CD4-positive, alpha-beta T cell (primary cell): ENCODE measurements around the gene TIAM1. TPM values are rescaled to one million over a fixed set of nuclear protein-coding genes. Genes with fewer than 3 reads are reported as not detected.

Experiments
- ATAC-seq: fragments of 200-7000 bp; cut with Tn5 transposase; one replicate; pipeline ENCODE4 v1.10.0; 2022; ENCODE audit warnings: mild to moderate bottlenecking; ENCODE audit not compliant: poor library complexity
- CTCF ChIA-PET: fragments of 350-600 bp; sonication (Branson Sonifier 250); formaldehyde crosslinking; loops from one replicate; lab custom pipeline; 2021; ENCODE audit warnings: antibody characterized with exemption, inconsistent platforms; lab: Charles Lee
- POLR2A ChIA-PET: fragments of 350-600 bp; sonication (Branson Sonifier 250); formaldehyde crosslinking; loops from one replicate; lab custom pipeline; 2021; ENCODE audit warnings: antibody characterized with exemption, inconsistent platforms; lab: Charles Lee
- DNase-seq, 14 experiments: peaks; one replicate each; pipeline ENCODE4 v3.0.0-alpha.2; 2013 to 2020; ENCODE audit warnings: mixed read lengths in 2 of 14
- H3K27ac ChIP-seq, 2 donors: one replicate each; pipeline versions ENCODE4 v1.5.1 to v1.7.0; 2013; ENCODE audit warnings: low read length in 2 of 2, low read depth in 1 of 2, mild to moderate bottlenecking in 1 of 2
- H3K27me3 ChIP-seq, 2 experiments: 1 replicate in 1 of 2; 2 replicates in 1 of 2; pipeline versions ENCODE4 v1.6.1 to v1.7.0; 2013; ENCODE audit warnings: low read length in 2 of 2, control low read depth in 1 of 2, mild to moderate bottlenecking in 1 of 2, moderate library complexity in 1 of 2; ENCODE audit not compliant: insufficient read depth in 2 of 2, control insufficient read depth in 1 of 2
- H3K36me3 ChIP-seq: one replicate; pipeline ENCODE4 v1.6.1; 2013; ENCODE audit warnings: low read length, control low read depth; ENCODE audit not compliant: insufficient read depth
- H3K4me1 ChIP-seq: one replicate; pipeline ENCODE4 v1.6.1; 2013; ENCODE audit warnings: low read length, control low read depth; ENCODE audit not compliant: insufficient read depth
- H3K4me3 ChIP-seq: one replicate; pipeline ENCODE4 v1.5.1; 2013; ENCODE audit warnings: mild to moderate bottlenecking, low read length, moderate library complexity
- H3K9me3 ChIP-seq, 2 experiments: 1 replicate in 1 of 2; 2 replicates in 1 of 2; pipeline versions ENCODE4 v1.6.1 to v1.7.0; 2013; ENCODE audit warnings: low read length in 2 of 2, mild to moderate bottlenecking in 2 of 2, control low read depth in 1 of 2, moderate library complexity in 1 of 2; ENCODE audit not compliant: control insufficient read depth in 1 of 2, insufficient read depth in 1 of 2
- H3K27ac Mint-ChIP-seq: one replicate; pipeline ENCODE4 v1.8.0; 2020; ENCODE audit warnings: mixed read lengths
- H3K27me3 Mint-ChIP-seq: one replicate; pipeline ENCODE4 v1.8.0; 2021; ENCODE audit warnings: mixed read lengths
- H3K36me3 Mint-ChIP-seq: one replicate; pipeline ENCODE4 v1.8.0; 2021; ENCODE audit warnings: low read depth, mixed read lengths
- H3K4me1 Mint-ChIP-seq: one replicate; pipeline ENCODE4 v1.8.0; 2021; ENCODE audit warnings: low read depth, mixed read lengths
- H3K4me3 Mint-ChIP-seq: one replicate; pipeline ENCODE4 v1.8.0; 2020; ENCODE audit warnings: mild to moderate bottlenecking, mixed read lengths
- H3K9me3 Mint-ChIP-seq: one replicate; pipeline ENCODE4 v1.8.0; 2020; ENCODE audit warnings: mixed read lengths
- CTCF ChIP-seq: fragments of 200-600 bp; IDR thresholded peaks from one replicate; pipeline ENCODE4 v1.8.0; 2022; ENCODE audit warnings: antibody characterized with exemption, mild to moderate bottlenecking
- intact Hi-C, 2 experiments: fragments of 100-400 bp; cut with DNase I in 1 of 2; cut with micrococcal nuclease in 1 of 2; formaldehyde crosslinking; loops; one replicate each; pipeline versions ENCODE4 v1.15.1 to v1.9.0; 2023 to 2025; cut with DNase I, micrococcal nuclease
- total RNA-seq, 174 experiments: library from RNA in 2 of 174; stranded (reverse) in 2 of 174; gene quantifications; one replicate each; pipeline ENCODE4 v1.2.3 and lab custom pipeline; 2021 to 2026

TIAM1 gene
- total RNA-seq, 2 experiments from 2014 or later: 39.6 to 39.8 TPM

GRCh38 chr21:31190516-31190915, 153.5 kb downstream of the TIAM1 start:
- Histone ChIP-seq H3K27me3 (no peaks in the 10 kb centered on the region), H3K4me3 (peak overlapping the region; percentile 2), H3K36me3 (no peaks in the 10 kb centered on the region), H3K4me1 (peaks cover 55% of the 10 kb centered on the region), H3K27ac (peak overlapping the region in 1 of 2 donors; percentile 18), H3K9me3 (no peaks in the 10 kb centered on the region)
- intact Hi-C loops: no loop called here
- POLR2A ChIA-PET: interaction anchor here (1.0 to 1.5 kb wide), 2 partner anchors 9 to 58 kb away, joined by 3 to 10 read pairs; no protein-coding TSS in a partner anchor
- H3K27me3 Mint-ChIP-seq: no peaks in the 10 kb centered on the region
- CTCF ChIA-PET: interaction anchor here (1.0 to 3.4 kb wide), 3 partner anchors 9 to 390 kb away, joined by 3 to 15 read pairs (median 4); no protein-coding TSS in a partner anchor
- H3K4me1 Mint-ChIP-seq: peaks cover 78% of the 10 kb centered on the region
- DNase-seq (no peak), ATAC-seq (no peak)
- H3K27ac Mint-ChIP-seq: peak overlapping the region; percentile 97
- no peaks in the 10 kb centered on the region for H3K9me3 Mint-ChIP-seq
- H3K4me3 Mint-ChIP-seq: peak overlapping the region; percentile 40
- peaks cover 8% of the 10 kb centered on the region for H3K36me3 Mint-ChIP-seq
- TF ChIP-seq CTCF: no peak

GRCh38 chr21:31187499-31187898, 156.6 kb downstream of the TIAM1 start:
- no peak for ATAC-seq
- no peaks in the 10 kb centered on the region for H3K36me3 ChIP-seq
- ChIA-PET POLR2A (interaction anchor here (1.3 to 4.9 kb wide), 4 partner anchors 13 to 371 kb away, joined by 4 to 57 read pairs (median 33); no protein-coding TSS in a partner anchor), CTCF (no interaction called here)
- Mint-ChIP-seq H3K36me3 (peaks cover 22% of the 10 kb centered on the region), H3K27ac (peak overlapping the region; percentile 97), H3K4me3 (peak overlapping the region; percentile 85), H3K4me1 (peaks cover 73% of the 10 kb centered on the region), H3K27me3 (no peaks in the 10 kb centered on the region), H3K9me3 (no peaks in the 10 kb centered on the region)
- H3K27ac ChIP-seq: peak overlapping the region; percentile 64 to 75
- peaks cover 66% of the 10 kb centered on the region for H3K4me1 ChIP-seq
- H3K27me3 ChIP-seq: no peaks in the 10 kb centered on the region
- H3K4me3 ChIP-seq: peak overlapping the region; percentile 56
- no peak for DNase-seq
- no peaks in the 10 kb centered on the region for H3K9me3 ChIP-seq
- intact Hi-C loops: loop anchor here (2.0 to 5.0 kb wide), 3 partner anchors 371 to 540 kb away; partner anchors contain the start of gene SOD1 (in 2 of the 2)
- TF ChIP-seq CTCF: no peak

GRCh38 chr21:31186916-31187315, 157.1 kb downstream of the TIAM1 start:
- Histone ChIP-seq H3K4me3 (peak overlapping the region; percentile 56), H3K27me3 (no peaks in the 10 kb centered on the region), H3K4me1 (peaks cover 70% of the 10 kb centered on the region), H3K36me3 (no peaks in the 10 kb centered on the region), H3K9me3 (no peaks in the 10 kb centered on the region), H3K27ac (peak overlapping the region; percentile 64 to 75)
- DNase-seq (peak in 4 of 14 experiments; percentile 40 to 66 (median 59)), ATAC-seq (peak; percentile 26)
- Mint-ChIP-seq H3K4me1 (peaks cover 78% of the 10 kb centered on the region), H3K9me3 (no peaks in the 10 kb centered on the region), H3K4me3 (peak overlapping the region; percentile 85), H3K27me3 (no peaks in the 10 kb centered on the region), H3K27ac (peak overlapping the region; percentile 97), H3K36me3 (peaks cover 28% of the 10 kb centered on the region)
- no peak for TF ChIP-seq CTCF
- intact Hi-C loops: loop anchor here (2.0 to 5.0 kb wide), 3 partner anchors 372 to 540 kb away; partner anchors contain the start of gene SOD1 (in 2 of the 2)
- ChIA-PET CTCF (no interaction called here), POLR2A (interaction anchor here (0.8 to 4.9 kb wide), 7 partner anchors 8 to 372 kb away, joined by 3 to 57 read pairs (median 6); no protein-coding TSS in a partner anchor)
